Ammon's horn (tissue), 1 donor: Measurements from ENCODE around the gene GPHN.

ENCODE experiments used
- DNase-seq: peaks from one replicate; pipeline ENCODE4 v3.0.0-alpha.2; 2016; ENCODE audit warnings: low spot score

GPHN gene

DNA sequence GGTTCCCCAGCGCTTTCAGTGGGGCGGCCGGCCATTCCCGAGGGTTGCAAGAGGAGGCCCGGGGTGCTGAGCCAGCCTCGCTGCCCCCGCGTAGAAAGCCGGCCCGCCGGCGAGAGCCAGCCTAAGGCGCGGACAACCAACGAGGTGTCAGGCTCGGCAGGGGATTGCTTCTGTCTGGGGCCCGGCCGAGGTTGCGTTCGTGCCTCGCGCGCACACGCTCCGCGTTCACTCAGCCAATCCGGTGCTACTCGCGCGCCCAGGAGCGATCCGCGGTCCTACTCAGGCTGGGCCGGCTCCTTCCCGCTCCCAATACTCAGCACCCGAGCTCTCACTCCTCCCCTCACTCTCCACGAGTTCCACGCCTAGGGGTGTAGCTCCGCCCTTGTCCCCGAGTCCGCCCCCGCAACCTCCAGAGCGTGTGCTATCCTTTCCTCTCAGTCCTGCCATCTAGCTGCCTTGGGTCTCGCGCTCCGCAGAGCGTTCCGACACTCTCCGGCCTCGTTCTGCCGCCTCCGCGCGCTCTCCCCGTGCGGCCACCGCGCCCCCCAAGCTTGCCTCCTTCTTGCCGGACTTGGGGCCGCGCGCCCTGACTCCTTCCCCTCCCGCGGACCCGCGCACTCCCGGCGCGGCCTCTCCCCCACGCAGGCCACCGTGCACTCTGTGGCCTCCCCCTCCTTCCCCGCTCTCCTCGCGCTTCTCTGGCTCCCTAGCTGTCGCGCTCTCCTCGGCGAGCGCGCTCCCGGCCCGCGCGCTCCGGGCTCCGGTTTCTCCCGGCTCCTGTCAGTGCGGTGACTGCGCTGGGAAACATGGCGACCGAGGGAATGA lies at the start of gene GPHN:
GPHN (plus strand) TSS at position 426 of the 825 bp plus-strand sequence.
- DNase-seq: peak; percentile 99

DNA sequence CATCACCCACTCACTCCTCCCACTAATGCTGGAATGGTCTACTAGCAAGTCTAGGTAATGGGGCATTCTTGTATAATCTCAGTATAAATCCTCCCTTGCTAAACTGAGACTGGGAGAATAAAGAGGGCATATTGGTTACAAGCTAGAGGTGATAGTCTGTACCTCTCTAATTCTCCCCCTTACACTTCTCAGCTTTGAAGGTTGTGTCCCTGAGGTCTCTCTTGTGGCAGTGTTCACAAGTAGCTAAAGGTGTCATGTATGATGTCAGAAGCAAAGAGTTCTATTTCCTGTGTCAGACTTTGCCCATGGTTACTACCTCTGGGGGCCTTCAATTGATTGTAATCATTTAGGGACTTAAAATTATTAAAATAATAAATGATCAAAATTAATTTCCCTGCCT lies 48.3 kb upstream of the GPHN start:
- no peak for DNase-seq

DNA sequence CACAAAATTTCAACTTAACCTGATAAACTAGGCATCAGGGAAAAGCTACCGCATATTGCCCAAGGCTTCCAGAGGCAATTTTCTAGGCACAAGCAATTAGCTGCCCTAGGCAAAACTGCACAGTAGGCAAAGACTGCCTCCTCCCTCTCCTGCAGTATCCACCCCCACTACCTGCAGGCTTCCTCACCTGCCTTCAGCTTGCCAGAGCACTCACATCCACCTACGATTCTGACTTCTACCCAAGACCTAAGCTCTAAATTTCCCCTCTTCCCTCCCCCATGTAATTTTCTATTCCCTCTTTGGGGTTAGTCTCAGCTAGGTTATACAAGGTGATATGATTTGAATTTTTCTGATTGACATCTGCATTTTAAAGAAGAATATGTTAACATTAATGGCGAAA lies 43.7 kb upstream of the GPHN start:
- no peak for DNase-seq

- no peak for DNase-seq
These were observed 39.1 kb upstream of the GPHN start for GRCh38 chr14:66468778-66469367.

GRCh38 chr14:66471584-66471983 lies 36.4 kb upstream of the GPHN start:
- no peak for DNase-seq

DNA sequence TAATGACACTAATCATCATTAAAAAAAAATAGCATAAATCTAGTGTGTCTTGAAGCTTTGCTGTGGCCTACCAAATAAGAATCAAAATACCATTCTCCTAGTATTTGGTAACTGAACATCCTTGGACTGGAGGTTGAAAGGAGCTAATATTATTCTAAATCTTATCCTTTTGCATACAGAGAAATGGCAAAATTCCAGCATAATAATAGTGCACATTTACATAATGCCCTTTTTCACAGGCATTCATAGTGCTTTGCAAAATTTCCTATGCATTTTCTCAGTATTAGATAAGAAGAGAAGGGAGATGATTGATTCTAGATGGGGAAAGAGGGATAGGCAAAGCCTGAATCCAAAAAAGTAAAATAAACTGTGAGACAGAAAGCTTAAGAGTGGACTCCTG lies 35.7 kb upstream of the GPHN start:
- DNase-seq: no peak

DNA sequence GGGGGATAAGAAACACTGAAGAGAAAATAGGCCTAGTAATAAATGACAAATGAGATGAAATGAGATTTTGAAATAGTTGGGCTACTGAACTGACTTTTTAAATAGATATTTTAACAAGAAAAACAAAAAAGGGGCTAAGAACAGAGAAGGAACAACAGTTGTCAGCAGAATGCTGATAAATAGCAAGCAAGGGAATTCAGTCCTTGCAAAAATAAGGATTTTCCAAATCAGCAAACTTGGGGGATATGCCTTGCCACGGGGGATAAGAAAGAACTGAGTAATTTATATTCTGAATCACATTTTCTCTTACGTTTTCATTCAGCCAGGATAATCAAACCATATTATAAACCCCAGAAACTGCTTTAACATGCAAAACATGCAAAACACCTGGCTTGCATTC lies 34.7 kb upstream of the GPHN start:
- no peak for DNase-seq

GRCh38 chr14:66476964-66477363 lies 31.0 kb upstream of the GPHN start:
- no peak for DNase-seq

GRCh38 chr14:66477567-66477966 lies 30.4 kb upstream of the GPHN start:
- DNase-seq: no peak

GRCh38 chr14:66482873-66483272 lies 25.1 kb upstream of the GPHN start:
- DNase-seq: no peak

- no peak for DNase-seq
These were observed 24.6 kb upstream of the GPHN start for GRCh38 chr14:66483322-66483721.

- no peak for DNase-seq
These were observed 22.9 kb upstream of the GPHN start for GRCh38 chr14:66485029-66485428.

DNA sequence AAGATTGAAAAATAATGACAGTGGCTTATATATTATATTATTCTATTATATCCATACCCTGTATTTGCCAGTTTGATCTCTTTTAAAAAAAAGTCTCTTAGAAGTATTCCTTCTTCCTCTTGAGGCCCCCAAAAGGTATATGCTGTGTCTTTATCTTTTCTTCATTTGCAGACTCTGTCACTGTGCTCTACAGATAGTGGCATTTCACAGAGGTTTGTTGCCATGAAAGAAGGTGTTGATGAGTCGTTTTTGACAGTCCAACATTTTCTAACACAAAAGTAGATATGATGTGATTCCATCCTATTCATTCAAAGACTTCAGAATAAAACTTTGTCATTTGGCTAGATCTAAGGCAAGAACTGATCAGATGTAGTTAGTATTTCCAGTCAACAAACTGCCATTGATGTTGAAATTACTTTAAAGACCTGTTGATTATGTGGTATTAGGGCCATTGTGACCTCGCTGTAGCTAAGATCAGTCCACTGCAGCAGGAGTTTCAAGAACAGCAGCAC lies 22.0 kb upstream of the GPHN start, which contains the start of gene CCDC196:
CCDC196 (plus strand) TSS at position 462 of the 512 bp plus-strand sequence. CDS start 132 bp downstream, outside the sequence.
- no peak for DNase-seq

DNA sequence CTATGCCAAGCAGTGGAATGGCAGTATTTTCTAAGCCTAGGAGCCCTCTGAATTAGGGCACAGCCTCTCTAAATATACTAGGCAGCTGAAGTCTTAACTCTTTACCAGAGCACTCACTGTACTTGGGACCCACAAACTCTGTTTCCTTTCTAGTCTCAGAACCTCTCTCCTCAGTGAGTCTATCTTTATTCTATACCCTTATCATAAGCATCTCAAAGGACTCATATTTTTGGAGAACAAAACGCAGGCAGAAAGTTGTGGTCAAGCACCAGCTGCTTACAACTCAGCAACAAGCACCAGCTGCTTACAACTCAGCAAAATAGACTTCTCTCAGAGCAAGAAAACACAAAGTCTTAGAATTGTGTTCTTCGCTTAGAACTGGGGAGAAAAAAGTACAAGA lies 20.8 kb upstream of the GPHN start:
- no peak for DNase-seq

DNA sequence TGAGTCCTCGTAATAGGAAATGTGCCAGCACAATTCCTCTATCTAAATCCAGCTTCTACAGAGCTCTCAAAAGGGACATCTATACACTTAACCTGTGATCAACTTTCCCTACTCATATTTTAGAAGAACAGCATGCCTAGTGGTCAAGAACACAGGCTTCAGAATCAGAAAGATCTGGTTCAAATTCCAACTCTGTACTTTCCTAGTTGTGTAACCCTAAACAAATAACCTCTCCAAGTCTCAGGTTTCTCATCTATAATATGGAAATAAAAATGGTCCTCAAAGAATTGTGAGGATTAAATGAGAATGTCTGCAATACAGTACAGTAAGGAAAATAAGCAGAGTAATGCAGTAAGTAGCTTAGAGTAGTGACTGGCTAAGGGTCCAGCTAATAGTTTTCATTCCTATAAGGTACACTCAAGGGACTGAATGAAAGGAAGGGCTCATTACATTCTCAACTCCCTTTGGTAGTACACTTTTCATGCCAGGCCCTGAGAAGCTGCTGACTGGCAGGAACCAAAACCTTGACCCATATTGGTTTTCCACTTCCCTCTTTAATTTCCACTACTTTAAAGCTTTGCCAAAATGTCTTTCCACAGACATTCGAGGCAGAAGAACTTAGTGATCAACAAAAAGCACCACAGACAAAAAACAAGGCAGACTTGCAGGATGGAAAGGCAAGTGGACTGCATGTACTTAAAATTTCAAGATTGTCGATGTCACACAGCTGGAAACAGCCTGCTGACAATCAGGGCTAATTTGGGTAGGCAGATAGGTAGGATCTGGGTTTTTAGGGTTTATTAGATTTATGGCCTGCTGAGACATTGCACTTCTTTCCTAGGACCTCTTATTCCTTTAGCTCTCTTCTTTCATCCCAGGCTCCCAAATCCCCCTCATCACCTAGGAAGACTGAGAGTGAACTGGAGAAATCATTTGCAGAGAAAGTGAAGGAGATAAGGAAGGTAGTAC lies 17.5 kb upstream of the GPHN start:
- no peak for DNase-seq

- DNase-seq: no peak
These were observed 14.2 kb upstream of the GPHN start for GRCh38 chr14:66493750-66494149.

DNA sequence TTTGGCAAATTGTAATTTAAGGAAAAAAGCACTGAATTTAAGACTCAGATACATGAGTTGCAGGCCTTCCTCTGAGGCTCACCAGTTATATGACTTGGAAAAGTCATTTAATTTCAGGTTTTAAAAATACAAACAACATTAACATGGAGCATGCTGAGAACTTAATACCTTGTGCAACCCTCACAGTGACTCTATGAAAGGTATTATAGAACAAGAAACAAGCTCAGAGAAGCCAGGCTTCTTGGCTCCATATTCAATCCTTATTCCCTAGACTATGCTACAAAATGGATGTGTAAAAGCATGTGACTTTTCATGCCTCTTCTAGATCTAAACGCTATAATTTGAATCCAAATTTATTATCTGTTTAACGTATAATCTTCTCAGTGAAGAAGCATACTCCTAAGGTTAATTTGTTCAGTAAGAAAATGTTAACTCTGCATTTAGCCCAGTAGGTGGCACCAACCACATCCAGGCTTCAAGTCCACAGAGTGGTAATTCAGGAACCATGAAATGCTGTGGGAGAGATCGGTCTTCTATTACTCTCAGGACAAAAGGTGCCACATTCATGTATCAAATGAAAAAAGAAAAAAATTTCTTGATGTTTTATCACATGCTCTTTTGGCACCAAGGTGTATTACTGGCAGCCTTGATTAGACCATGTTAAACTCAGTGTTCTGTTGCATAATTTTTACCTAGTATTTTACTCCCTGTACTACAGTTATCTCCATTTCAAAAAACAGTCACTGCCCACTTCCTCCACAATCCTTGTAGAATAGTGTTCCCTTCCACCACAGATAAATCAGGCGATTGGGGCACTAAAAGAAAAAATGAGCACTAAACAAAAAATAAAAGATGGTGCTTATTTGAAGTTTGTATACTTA lies 12.5 kb upstream of the GPHN start:
- peak; percentile 91 for DNase-seq

DNA sequence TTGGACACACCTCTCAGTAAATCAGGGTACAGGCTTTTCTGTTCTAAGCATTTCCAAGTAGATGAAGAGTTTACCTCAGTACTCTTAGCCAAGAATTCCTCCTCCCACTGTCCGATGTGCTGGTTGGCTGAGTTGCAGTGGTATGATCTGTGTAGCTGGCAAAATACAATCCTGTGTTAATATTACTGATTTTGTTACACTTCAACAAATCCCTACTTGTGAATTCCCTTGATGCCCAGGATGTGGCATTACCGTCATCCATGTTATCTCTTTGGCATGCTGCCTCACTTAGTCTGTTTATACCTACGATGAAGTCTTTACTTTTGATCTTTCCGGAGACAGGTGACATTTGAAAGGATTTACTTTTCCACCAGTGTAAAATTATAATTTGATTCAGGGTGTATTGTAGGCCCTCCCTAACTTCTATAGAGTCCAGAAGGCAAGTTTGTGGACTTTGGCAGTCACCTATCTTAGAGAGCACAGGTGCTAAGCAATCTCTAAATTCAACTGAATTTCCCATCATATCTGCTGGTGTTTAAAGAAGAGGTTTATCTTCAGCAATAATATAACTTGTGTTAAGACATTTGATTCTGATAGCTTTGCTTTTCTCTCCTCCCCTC lies 11.6 kb upstream of the GPHN start:
- peak; percentile 2 for DNase-seq

GRCh38 chr14:66496911-66497310 lies 11.0 kb upstream of the GPHN start:
- DNase-seq: no peak

DNA sequence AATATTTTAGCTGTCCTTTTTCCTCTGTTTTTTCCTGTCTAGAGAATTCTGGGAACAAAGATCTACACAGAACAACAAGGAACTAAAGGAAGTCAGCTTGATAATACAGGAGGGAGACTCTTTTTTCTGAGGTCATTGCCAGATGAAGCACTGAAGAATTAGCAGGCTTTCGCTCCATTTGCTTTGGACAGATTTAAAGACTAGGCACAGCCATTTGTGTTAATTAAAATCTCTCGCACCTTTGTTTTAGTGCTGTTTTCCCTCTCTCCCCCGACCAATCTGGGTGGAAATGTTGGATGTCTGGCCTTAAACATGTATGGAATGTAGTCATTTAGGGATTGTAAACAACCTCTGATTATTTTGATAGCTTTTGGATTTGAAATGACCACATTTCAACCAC lies 9.6 kb upstream of the GPHN start:
- DNase-seq: no peak

GRCh38 chr14:66501592-66501991 lies 6.4 kb upstream of the GPHN start:
- no peak for DNase-seq
